Neutrophil (primary cell): ENCODE results near the gene LEAP2.

Source experiments
- H3K27ac ChIP-seq: fragments of 200-600 bp; sonication (generic); 2 replicates; pipeline ENCODE4 v1.5.1; 2016; ENCODE audit warnings: mild to moderate bottlenecking, moderate library complexity
- H3K27me3 ChIP-seq: fragments of 200-600 bp; sonication (generic); 2 replicates; pipeline ENCODE4 v1.6.0; 2016; ENCODE audit warnings: mild to moderate bottlenecking
- H3K36me3 ChIP-seq: fragments of 200-600 bp; sonication (generic); 2 replicates; pipeline ENCODE4 v1.5.1; 2017
- H3K4me1 ChIP-seq, 2 experiments: fragments of 200-600 bp in 1 of 2; sonication (generic) in 1 of 2; 1 replicate in 1 of 2; 2 replicates in 1 of 2; pipeline versions ENCODE4 v1.5.1 to v1.6.1; 2013 to 2016; ENCODE audit warnings: low read depth in 1 of 2, low read length in 1 of 2, mild to moderate bottlenecking in 1 of 2, moderate library complexity in 1 of 2; ENCODE audit not compliant: control insufficient read depth in 1 of 2, insufficient read depth in 1 of 2
- H3K4me3 ChIP-seq, 2 experiments: fragments of 200-600 bp in 1 of 2; sonication (generic) in 1 of 2; 1 replicate in 1 of 2; 2 replicates in 1 of 2; pipeline ENCODE4 v1.5.1; 2013 to 2016; ENCODE audit warnings: low read depth in 1 of 2, low read length in 1 of 2, mild to moderate bottlenecking in 1 of 2, moderate library complexity in 1 of 2
- H3K9me3 ChIP-seq: fragments of 200-600 bp; sonication (generic); 2 replicates; pipeline ENCODE4 v1.5.1; 2016
- TF ChIP-seq, protein P1 (sequence below): fragments of 200-600 bp; sonication (generic); IDR thresholded peaks from 2 replicates; pipeline ENCODE4 v1.5.1; 2016; ENCODE audit warnings: antibody characterized with exemption

Gene LEAP2

DNA sequence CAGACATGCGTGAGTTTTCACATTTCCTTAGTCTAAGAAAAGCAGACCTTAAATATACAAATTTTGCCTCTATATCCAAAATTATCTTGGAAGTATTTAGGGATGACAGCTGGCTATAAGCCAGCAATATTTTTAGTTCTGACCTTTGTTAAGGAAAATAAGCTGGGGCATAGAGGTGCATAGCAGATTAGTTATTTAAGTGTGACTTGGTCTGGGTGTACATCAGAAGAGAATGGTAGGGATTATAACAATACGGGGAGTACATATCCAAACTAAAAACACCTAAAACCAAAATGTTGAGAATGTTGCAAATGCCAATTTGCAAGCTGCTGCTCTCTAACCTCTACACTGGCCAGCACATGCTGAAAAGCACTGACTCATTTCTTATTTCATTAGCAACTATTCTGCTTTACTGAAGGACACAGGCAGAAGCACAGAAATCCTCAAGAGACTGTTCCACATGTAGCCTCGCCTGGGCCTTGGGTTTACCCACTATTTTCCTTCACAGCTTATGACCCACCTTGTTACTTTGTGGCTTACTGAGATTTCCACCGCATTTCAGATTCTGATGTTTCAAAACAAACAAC lies 22.3 kb downstream of the LEAP2 start:
- TF ChIP-seq, protein P1, sequence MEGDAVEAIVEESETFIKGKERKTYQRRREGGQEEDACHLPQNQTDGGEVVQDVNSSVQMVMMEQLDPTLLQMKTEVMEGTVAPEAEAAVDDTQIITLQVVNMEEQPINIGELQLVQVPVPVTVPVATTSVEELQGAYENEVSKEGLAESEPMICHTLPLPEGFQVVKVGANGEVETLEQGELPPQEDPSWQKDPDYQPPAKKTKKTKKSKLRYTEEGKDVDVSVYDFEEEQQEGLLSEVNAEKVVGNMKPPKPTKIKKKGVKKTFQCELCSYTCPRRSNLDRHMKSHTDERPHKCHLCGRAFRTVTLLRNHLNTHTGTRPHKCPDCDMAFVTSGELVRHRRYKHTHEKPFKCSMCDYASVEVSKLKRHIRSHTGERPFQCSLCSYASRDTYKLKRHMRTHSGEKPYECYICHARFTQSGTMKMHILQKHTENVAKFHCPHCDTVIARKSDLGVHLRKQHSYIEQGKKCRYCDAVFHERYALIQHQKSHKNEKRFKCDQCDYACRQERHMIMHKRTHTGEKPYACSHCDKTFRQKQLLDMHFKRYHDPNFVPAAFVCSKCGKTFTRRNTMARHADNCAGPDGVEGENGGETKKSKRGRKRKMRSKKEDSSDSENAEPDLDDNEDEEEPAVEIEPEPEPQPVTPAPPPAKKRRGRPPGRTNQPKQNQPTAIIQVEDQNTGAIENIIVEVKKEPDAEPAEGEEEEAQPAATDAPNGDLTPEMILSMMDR, result no peak
- Histone ChIP-seq H3K4me3 (no peak overlapping the region), H3K4me1 (no peaks in the 10 kb centered on the region), H3K36me3 (peaks cover 82% of the 10 kb centered on the region), H3K27me3 (no peaks in the 10 kb centered on the region), H3K9me3 (no peaks in the 10 kb centered on the region), H3K27ac (no peak overlapping the region)

DNA sequence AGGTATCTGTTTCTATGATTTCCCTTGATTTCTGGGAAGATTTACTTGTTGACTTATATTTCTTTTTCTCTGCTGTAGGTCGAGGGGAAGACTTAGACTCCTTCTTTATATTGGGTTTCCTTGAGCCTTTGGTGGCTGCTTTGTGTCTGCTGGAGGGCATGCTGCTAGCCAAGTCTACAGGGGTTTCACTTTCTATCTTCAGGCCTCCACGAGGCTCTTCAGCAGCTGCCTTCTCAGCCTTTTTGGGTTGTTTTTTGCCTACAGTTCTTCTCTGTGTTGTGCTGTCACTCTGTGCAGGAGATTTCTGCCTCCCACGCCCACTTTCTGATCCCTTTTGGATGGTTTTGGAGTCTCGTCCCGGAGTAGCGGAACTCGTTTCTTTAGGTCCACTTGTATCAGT lies 23.2 kb downstream of the LEAP2 start:
- Histone ChIP-seq H3K9me3 (no peaks in the 10 kb centered on the region), H3K27ac (no peak overlapping the region), H3K4me3 (no peak overlapping the region), H3K27me3 (no peaks in the 10 kb centered on the region), H3K36me3 (peaks cover 75% of the 10 kb centered on the region), H3K4me1 (no peaks in the 10 kb centered on the region)
- TF ChIP-seq, protein P1, result no peak

DNA sequence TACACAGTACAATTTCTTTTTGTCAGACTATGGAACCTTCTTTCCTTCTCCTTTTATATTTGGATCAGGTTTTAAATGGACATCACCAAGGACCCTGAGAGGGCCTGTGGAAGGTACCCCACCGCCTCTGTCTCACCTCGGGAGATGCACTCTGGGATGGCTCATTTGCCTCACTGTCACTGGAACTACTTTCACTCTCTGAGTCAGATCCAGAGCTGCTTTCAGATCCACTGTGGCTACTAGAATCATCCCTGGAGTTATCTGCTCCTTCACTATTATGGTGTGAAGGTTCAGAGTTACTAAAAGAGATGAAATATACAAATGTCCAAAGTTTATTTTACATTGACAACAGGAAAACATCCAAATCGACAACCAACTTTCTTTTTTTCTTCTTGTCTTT lies 24.6 kb downstream of the LEAP2 start:
- H3K36me3 ChIP-seq, result peaks cover 71% of the 10 kb centered on the region
- H3K27me3 ChIP-seq, result no peaks in the 10 kb centered on the region
- no peaks in the 10 kb centered on the region for H3K4me1 ChIP-seq
- TF ChIP-seq, protein P1, result no peak
- H3K9me3 ChIP-seq, result no peaks in the 10 kb centered on the region
- H3K27ac ChIP-seq, result no peak overlapping the region
- H3K4me3 ChIP-seq, result no peak overlapping the region

DNA sequence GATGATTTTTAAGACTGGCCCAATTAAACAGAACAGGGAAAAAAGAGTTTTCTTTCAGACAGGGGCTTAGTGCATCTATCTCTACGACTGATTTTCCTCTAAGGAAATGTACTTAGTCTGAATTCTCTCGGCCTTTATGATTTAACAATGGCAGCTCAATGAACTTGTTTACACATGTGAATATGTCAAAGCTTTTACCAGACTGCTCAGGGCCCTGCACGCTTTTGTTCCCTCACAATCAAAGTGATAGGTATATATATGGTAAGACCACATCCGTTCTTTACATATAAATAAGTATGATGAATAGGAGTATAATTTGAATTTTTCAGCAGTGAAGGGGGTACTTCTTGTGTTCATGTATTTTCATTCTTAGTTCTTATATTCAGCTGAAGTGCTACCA lies 27.6 kb downstream of the LEAP2 start:
- H3K36me3 ChIP-seq, result peaks cover 48% of the 10 kb centered on the region
- H3K4me1 ChIP-seq, result peaks cover 6 to 9% of the 10 kb centered on the region in 2 experiments
- no peak overlapping the region for H3K27ac ChIP-seq
- TF ChIP-seq, protein P1, result no peak
- no peak overlapping the region for H3K4me3 ChIP-seq
- no peaks in the 10 kb centered on the region for H3K9me3 ChIP-seq
- H3K27me3 ChIP-seq, result no peaks in the 10 kb centered on the region

DNA sequence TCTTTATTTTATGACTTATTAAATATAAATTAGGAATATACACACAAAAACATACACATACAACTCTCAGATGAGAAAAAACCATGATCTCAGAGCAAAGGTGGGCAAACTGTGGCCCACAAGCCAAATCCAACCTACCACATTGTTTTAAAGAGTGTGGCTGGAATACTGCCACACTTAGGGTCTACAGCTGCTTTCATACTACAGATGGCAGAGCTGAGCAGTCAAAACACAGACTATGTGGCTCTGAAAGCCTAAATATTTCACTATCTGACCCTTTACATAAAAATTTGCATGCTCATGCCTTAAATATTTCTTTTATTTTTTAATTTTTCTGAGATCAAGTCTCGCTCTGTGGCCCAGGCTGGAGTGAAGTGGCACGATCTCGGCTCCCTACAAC lies 28.3 kb downstream of the LEAP2 start:
- H3K4me3 ChIP-seq, result no peak overlapping the region
- TF ChIP-seq, protein P1, result no peak
- no peaks in the 10 kb centered on the region for H3K27me3 ChIP-seq
- H3K9me3 ChIP-seq, result no peaks in the 10 kb centered on the region
- H3K4me1 ChIP-seq, result peaks cover 6 to 15% of the 10 kb centered on the region in 2 experiments
- H3K36me3 ChIP-seq, result peaks cover 41% of the 10 kb centered on the region
- H3K27ac ChIP-seq, result no peak overlapping the region
